Myocyte (in vitro differentiated cells): ENCODE data around the gene GTPBP4. TPM values are rescaled to one million over a fixed set of nuclear protein-coding genes. Genes with fewer than 3 reads are reported as not detected.
"Not testable (repeated sequence)": the region's sequence is repeated elsewhere in the genome, so short reads cannot be mapped to it uniquely, and the experiment has no call there.

Source experiments
- DNase-seq: peaks from one replicate; pipeline ENCODE4 v3.0.0-alpha.2; 2012; ENCODE audit warnings: low read depth
- total RNA-seq: library from RNA; depleted of rRNA; stranded (reverse); fragments of >200 nt; gene quantifications from 2 replicates; pipeline ENCODE4 v1.2.3, GENCODE V29; 2014

The GTPBP4 gene
- total RNA-seq, 1 donor from 2014 or later = 55.8 TPM

- DNase-seq = no peak
Observed at GRCh38 chr10:988667-989545, 672 bp downstream of the GTPBP4 start.

DNA sequence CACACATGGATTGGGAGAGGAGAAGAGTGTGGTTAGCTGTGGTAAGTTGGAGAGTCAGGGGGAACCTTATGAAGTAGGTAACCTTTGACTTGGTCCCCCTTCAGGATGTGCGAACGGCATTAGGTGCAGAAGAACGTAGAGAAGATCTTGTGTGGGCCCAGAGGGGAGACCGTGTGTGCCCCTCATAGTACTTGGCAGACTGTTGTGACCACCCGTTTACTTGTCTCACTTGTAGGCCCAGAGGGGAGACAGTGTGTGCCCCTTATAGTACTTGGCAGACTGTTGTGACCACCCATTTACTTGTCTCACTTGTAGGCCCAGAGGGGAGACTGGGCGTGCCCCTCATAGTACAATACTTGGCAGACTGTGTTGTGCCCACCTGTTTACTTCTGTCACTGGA is 2.6 kb downstream of the GTPBP4 start:
- DNase-seq = peak; percentile 15

DNA sequence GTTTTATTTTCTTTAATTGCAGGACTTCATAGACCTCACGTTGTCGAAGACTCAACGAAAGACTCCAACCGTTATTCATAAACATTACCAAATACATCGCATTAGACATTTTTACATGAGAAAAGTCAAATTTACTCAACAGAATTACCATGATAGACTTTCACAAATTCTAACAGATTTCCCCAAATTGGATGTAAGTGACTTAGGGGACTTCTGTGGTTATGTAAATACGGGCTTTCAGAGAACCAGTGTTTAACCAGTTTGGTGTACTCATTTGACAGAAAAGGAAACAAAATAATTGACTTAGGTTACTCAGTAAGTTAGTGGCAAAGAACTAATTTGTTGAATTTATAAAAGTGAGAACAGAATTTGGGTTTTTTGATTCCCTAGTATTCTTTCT is 4.2 kb downstream of the GTPBP4 start:
- no peak for DNase-seq

- no peak for DNase-seq
Observed at GRCh38 chr10:992871-993270, 4.6 kb downstream of the GTPBP4 start.

GRCh38 chr10:994836-995558 is 6.8 kb downstream of the GTPBP4 start:
- DNase-seq = no peak

- no peak for DNase-seq
Observed at GRCh38 chr10:995559-995926, 7.3 kb downstream of the GTPBP4 start.

DNA sequence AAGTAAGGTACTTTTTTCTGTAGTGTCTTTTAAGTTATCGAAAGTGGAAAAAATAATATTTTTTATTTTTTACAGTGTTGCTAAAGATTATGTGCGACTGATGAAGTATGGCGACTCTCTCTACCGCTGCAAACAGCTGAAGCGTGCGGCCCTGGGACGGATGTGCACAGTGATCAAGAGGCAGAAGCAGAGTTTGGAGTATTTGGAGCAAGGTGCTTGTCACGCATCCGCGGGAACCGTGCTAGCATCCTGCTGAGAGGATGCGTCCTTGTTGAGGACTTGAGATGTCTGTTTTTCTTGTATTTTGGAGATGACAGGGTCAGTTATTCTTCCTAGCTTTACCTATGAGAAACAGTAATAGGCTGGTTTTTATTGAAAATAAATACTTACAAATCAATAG is 7.8 kb downstream of the GTPBP4 start:
- no peak for DNase-seq

DNA sequence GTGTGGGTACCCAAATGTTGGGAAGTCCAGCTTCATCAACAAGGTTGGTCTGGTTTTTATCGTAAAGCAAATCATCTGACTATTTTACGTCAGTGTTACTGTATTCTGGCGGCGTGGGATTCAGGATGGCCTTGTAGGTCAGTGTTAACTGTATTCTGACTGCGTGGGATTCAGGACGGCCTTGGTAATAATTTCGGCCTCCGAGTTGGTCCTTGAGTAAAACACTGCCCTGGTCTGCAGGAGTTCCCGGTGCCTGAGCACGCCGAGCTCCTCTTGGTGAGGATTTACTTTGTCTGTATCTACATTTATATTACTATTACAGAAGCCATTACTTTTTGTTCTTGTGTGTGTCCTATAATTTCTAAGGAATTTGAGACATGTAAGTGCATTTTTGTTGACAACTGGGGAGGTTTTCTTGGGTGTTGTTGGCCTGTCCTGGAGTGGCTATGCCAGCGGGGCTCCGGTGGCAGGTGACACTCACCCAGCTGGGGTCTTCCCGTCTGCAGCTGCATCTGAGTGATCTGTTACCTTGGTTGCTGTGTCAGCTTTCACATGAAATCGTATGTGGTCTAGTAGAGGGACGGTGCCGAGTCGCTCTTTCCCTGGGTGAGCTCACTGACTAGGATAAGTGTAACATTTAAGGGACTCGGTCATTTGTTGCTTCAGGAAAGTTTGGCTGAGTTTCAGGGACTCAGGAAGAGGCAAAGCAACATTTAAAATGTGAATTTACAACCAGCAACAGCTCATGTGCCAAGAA is 9.2 kb downstream of the GTPBP4 start:
- no peak for DNase-seq

- peak; percentile 3 for DNase-seq
Observed at GRCh38 chr10:1002425-1003006, 14.3 kb downstream of the GTPBP4 start.

DNA sequence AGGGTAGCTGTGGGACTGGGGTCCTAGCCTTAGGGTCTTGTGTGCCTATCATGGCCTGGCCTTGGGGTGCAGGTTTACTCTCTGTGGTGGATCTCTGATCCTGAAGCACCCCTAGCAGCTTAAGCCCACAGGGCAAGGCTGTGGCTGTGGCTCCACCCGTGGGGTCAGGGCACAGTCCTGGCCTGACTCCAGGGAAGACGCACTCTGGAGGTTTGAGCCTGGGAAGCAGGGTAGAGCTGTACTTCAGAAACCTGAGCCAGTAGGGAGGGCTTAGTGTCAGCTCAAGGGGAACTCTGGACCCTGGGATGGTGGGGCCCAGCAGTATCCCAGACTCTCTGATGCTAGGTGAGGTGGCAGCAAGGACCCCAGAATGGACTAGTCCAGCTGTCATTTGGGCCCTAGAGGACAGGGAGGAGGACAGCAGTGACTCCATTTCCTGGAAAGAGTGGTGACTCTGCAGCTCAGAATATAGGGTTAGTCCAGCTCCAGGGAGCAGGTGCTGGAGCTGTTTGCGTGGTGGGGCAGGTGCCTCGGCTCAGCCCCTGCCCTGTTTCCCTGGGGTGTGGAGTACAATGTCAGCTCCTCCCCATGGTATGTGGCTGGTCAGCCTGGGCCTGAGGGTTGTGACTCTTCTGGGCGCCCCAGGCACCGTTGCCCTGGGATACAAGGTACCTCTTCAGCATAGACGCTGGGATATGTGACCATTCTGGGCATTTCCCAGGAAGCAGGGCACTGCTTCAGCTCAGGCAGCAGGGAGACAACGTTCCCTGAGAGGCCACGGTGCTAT is 15.8 kb downstream of the GTPBP4 start:
- peak; percentile 45 for DNase-seq

DNA sequence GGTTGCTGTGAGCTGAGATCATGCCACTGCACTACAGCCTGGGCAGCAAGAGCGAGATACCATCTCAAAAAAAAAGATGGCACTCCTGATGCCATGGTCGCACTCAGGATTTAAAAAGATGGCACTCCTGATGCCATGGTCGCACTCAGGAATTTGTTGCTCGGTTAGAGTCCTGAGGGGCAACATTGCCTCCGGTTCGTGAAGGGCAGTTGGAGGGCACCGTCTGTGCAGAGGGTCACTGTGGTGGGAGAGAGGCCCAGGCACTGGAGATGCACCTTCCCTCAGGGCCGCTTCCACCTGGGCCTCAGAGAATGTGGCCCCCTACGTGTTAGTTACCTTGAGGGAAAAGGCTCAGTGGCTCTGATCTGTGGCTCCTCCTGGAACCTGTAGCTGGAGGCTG is 18.3 kb downstream of the GTPBP4 start:
- DNase-seq = no peak

DNA sequence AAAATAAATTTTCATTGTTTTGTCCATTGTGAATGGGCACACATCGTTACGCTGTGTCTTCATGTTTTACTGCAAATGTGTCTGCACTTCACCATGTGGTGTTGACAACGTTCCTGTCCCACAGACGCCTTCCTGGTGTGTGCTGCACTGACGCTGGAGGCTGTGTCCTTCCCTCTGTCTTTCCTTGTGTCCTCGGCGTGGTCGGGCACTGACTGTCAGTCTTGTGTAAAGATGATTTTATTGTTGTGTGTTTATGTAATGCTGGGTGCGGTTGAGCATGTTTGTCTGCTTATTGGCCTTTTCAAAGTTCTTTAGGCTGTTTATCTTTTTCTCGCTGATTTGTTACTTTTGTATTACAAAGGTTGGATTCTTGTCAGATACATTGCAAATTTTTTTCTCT is 19.3 kb downstream of the GTPBP4 start:
- DNase-seq = no peak

GRCh38 chr10:1009071-1009494 is 20.8 kb downstream of the GTPBP4 start:
- no peak for DNase-seq

DNA sequence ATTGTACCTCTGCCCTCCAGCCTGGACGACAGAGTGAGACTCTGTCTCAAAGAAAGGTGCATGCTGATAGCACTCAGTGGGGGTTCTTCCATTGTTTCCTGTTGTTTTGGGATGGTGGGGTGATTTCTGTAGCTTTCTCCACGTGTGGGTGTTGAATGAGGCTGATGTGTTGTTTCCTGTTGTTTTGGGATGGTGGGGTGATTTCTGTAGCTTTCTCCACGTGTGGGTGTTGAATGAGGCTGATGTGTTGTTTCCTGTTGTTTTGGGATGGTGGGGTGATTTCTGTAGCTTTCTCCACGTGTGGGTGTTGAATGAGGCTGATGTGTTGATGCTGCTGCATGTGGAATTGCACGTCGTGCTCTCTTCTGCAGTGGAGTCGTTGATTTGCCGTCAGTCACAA is 21.7 kb downstream of the GTPBP4 start:
- not testable (repeated sequence) for DNase-seq

DNA sequence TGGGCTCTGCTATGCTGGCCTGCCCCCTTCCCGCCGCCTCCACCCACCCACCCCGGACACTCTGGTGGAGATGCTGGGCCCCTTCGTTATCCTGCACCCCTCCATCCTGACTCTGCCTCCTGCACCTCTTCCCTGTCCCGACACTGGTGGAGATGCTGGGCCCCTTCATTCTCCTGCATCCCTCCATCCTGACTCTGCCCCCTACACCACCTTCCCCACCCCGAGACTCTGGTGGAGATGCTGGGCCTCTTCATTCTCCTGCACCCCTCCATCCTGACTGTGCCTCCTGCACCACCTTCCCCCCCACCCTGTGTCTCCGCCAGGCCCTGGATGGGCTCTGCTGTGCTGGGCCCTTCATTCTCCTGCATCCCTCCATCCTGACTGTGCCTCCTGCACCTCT is 22.5 kb downstream of the GTPBP4 start:
- DNase-seq = no peak

DNA sequence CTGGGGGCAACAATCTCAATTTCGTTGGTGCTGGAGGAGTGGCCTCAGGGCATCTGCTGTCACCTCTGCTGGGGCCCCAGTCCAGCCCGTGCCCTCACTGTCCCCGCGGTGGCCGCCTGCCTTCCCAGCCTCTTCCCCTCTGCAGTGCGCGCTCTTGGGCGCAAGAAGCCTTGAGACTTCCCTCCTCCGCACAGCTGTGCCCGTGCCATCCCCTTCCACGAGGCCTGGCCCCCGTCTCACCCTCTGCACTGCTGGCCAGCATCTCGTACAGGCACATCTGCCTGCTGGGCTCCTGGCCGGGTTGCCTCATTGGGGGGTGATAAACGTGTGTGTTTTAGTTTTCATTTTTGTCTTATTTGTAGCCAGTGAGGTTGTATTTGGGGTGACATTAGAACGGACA is 23.5 kb downstream of the GTPBP4 start:
- no peak for DNase-seq

DNA sequence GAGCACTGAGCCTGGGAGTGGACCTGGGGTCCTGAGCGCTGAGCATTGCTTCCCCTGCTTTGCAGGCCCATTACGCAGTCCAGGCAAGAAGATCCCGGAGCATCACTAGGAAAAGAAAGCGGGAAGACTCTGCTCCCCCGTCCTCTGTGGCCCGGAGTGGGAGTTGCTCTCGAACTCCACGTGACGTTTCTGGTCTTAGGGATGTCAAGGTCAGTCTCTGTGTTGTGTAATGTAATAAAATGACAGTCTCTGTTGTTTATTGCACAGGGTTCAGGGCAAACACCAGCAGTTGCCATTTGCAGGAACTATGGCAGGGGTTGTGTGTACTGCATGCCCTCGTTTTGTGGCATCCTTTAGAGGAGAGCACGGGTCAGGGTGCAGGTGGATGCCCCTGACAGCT is 27.5 kb downstream of the GTPBP4 start:
- no peak for DNase-seq

DNA sequence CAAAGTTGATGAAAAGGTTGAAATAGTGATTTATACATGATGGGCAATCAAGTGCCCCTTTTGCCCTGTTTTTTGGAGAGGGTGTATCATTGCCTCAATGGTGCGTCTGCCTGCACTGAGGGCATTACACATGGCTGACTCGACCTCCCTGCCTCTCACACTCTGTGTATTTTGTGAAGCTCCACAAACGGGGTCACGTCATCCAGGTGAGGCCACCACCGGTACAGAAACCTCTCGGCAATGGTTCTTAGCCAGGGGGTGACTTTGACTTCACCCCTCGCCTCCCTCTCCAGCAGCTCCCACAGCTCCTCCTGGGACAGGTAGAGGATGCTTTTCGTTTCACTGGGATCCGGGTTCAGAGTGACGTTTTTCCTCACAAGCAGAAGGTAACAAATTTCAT is 31.1 kb downstream of the GTPBP4 start:
- no peak for DNase-seq

DNA sequence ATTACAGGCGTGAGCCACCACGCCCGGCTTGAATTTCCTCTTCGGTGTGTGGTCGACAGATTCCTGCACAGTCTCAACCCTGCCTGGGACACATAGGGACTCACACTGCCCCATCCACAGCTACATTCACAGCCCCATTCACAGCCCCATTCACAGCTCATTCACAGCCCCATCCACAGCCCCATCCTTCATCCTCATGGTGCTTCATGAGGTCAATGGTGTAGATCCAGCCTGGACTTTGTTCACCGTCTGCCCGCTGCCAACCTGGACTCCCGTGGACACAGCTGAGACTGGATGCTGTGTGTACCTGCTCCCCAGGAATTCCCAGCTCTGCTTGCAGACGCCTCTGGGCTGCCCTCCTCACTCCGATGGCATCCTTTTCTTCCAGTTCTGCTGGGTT is 32.2 kb downstream of the GTPBP4 start:
- DNase-seq = no peak

- no peak for DNase-seq
Observed at GRCh38 chr10:1020958-1021357, 32.7 kb downstream of the GTPBP4 start.

DNA sequence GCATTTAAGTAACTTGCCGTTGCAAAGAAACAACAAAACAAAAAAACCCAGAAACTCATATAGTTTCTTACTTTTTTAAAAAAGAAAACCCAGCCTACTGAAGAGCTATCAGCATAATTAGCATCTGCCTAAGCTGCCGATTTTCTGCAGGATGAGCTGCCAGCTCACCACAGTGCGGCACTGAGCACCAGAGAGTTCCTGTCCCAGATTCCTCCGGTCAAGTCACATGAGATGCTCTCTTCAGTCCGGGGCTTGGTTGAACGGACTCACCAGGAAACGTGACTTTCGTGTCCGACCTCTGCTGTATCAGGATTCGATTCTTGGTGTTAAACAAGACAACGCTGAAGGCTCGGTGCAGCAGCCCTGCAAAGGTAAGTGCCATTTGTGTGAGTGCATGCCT is 34.2 kb downstream of the GTPBP4 start:
- DNase-seq = no peak
